ENCODE results near the gene TRIM46.
"Not testable (repeated sequence)": the region's sequence is repeated elsewhere in the genome, so short reads cannot be mapped to it uniquely, and the experiment has no call there.

The TRIM46 gene

DNA sequence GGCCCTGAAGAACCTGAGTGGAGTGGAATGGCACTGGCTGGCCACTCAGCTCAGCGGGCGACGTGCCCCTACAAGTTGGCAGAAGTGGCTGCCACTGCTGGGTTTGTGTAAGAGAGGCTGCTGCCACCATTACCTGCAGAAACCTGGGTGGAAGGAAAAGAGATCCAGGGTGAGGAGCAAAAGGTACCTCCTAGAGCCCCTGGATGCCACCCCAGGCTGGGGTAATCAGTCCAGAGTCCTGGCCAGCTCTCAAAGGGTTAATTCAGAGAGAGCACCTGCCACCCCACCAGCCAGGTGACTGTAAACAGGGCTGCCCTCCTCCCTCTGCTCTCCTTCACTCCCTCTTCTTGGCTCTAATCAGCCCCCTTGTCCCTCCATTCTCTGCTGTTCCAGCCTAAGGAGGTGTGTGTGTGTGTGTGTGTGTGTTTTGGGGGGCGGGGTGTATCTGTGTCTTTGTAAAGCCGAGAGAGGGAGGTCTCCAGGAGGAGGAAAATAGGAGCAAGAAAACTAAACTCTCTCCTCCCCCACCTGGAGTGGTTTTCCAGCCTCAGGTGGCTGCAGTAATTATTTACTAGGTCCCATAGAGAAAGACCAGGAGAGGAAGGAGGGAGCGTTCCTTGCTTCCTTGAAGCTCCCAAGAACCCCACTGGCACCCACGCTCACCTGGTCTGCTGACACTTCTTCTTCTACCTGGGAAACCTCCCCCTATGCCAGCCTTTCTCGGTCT is 12.6 kb downstream of the TRIM46 start:
- no peak for DNase-seq (ENCODE audit: low read depth in 2 of 2, low spot score in 1 of 2)

DNA sequence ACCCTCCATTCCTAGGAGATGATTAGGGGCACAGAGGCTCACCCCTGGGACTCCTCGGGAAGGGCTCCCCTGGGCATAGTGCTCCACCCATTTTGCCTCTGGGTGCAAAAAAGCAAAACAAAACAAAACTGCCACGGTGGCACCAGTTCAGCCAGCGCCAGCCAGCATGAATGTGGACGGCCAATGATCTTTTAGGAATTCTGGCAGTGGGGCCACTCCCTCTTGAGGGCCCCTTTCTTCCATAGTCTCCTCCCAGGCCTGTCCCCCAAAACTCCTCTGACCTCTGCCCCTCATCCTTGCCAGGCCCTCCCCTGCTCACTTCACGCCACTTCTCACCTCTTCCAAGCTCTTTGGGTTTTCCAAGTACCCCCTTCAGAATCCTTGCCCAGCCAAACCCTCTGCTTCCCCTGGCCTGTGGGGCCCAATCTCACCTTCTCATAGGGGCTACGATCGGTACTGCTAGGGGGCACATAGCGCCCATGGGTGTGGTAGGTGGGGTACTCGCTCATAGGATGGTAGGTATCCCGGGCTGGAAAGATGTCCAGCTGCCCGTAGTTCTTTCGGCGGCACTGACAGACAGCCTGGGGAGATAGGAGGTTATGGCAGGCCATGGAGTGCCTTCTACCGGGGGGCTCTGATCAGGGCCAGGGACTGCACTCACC is 13.3 kb downstream of the TRIM46 start:
- no peak for DNase-seq (ENCODE audit: low read depth in 2 of 2, low spot score in 1 of 2)

DNA sequence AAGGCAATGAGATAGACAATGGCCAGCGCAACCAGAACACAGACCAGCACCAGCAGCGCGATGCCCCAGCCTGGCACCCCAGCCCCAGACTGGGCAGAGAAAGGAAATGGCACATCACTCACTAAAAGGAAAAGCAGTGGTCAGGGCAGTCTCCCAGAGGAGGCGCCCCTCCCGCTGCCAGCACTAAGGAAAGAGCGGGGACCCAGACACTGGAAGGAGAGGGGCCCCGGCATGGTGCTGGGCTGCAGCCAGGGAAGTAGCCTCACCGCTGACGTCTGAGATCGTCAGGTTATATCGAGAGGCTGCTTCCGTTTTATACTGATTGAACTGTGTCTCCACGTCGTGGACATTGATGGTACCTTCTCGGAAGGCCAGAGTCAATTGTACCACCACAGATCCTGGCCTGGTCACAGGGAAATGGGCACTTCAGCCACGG is 13.8 kb downstream of the TRIM46 start:
- no peak for DNase-seq (ENCODE audit: low read depth in 2 of 2, low spot score in 1 of 2)

DNA sequence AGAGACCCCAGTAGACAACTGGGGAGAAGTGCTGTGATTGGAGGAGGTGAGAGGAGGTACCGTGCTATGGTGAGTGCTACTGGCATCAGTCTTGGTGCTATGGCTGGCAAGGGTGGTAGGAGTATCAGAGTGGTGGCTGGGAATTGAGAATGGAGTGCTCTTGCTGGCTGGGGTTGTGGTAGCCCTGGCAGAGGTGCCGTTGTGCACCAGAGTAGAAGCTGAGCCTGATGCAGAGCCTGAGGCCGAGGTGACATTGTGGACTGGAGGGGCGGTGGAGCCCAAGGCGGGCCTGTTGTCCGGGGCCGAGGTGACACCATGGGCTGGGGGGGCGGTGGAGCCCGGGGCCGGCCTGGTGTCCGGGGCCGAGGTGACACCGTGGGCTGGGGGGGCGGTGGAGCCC is 14.6 kb downstream of the TRIM46 start:
- no peak for DNase-seq (ENCODE audit: low read depth in 2 of 2, low spot score in 1 of 2)

DNA sequence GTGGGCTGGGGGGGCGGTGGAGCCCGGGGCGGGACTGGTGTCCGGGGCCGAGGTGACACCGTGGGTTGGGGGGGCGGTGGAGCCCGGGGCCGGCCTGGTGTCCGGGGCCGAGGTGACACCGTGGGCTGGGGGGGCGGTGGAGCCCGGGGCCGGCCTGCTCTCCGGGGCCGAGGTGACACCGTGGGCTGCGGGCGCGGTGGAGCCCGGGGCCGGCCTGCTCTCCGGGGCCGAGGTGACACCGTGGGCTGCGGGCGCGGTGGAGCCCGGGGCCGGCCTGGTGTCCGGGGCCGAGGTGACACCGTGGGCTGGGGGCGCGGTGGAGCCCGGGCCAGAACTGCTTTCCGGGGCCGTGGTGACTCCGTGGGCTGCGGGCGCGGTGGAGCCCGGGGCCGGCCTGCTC is 16.3 kb downstream of the TRIM46 start:
- DNase-seq (ENCODE audit: low read depth in 2 of 2, low spot score in 1 of 2): not testable (repeated sequence)

DNA sequence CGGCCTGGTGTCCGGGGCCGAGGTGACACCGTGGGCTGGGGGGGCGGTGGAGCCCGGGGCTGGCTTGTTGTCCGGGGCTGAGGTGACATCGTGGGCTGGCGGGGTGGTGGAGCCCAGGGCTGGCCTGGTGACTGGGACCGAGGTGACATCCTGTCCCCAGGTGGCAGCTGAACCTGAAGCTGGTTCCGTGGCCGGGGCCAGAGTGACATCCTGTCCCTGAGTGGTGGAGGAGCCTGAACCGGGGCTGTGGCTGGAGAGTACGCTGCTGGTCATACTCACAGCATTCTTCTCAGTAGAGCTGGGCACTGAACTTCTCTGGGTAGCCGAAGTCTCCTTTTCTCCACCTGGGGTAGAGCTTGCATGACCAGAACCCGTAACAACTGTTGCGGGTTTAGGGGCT is 18.3 kb downstream of the TRIM46 start:
- no peak for DNase-seq (ENCODE audit: low read depth in 2 of 2, low spot score in 1 of 2)

DNA sequence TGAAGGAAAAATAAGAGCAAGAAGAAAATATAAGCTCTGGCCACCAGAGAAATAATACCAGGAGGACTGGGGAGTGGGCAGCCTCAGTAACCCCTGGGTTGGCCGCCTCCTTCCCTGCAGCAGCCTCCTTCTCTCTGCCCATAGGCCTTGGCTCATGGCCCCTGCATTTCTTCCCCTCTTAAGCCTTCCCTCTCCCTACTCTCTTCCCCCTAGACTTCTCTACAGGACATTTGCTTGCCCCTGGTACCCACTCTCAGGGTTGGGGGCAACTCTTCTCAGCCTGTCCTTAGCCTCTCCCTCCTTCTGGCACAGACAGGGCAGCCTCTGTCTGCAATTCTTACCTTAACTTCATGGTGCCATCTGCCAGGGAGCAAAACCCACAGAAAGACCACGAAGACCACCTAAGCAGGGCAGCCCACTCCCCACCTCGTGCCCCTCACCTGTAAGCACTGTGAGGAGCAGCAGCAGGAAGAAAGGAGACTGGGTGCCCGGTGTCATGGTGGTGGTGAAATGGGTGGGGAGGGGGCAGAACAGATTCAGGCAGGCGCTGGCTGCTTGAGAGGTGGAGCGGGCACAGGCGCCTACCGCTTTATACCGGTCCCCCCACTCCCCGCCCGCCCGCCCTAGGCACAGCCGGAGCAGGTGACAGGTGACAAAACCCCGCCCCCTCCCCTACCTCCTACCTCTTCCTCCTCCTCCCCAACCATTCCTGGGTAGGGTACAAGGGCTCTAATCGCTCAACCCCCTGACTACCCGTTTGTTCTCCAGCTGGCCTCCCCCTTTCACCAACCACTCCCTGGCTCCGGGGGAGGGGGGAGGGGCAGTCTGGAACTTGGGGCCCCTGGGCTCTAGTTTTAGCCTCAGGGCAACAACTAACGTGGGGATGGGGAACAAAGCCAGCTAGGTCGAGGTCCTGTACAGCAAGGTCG is 19.0 kb downstream of the TRIM46 start:
- DNase-seq (ENCODE audit: low read depth in 2 of 2, low spot score in 1 of 2): no peak

DNA sequence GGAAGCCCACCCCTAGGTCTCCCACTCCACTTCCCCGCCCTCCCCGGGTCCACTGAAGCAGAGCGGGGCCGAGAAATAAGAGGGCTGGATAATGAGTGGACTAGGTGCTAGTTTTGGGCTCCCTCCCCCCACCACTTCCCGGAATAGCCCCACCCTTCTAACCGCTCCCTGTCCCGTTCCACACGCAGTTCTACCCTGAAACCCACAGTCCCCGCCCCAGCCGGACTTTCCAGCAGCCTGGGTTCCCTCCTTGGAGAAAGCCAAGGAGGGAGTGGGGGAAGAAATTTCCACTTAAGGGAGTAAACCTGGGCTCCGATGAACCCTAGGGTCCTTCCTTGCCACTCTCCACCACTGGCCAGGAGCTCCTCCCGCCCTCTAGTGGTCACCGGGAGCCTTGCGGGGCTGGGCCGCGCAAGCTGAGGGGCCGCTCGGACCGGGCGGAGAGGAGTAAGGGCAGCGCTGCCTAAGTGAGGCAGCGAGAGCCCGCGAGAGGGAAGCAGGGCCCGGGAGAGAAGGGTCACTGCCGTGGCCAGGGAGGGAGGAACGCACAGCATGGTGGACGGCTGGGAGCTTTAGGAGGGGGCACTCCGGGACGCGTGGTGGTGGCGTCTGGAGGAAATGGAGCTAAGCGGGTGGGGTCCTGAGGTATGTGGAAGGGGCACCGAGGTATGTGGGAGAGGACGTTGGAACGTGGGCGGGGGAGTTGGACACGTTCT is 19.8 kb downstream of the TRIM46 start:
- no peak for DNase-seq (ENCODE audit: low read depth in 2 of 2, low spot score in 1 of 2)

DNA sequence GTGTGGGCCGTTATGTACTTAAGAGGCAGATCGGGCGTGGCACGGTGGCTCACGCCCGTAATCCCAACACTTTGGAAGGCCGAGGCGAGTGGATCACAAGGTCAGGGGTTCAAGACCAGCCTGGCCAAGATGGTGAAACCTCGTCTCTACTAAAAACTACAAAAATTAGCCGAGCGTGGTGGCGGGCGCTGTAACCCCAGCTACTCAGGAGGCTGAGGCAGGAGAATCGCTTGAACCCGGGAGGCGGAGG is 20.3 kb downstream of the TRIM46 start:
- not testable (repeated sequence) for DNase-seq (ENCODE audit: low read depth in 2 of 2, low spot score in 1 of 2)

DNA sequence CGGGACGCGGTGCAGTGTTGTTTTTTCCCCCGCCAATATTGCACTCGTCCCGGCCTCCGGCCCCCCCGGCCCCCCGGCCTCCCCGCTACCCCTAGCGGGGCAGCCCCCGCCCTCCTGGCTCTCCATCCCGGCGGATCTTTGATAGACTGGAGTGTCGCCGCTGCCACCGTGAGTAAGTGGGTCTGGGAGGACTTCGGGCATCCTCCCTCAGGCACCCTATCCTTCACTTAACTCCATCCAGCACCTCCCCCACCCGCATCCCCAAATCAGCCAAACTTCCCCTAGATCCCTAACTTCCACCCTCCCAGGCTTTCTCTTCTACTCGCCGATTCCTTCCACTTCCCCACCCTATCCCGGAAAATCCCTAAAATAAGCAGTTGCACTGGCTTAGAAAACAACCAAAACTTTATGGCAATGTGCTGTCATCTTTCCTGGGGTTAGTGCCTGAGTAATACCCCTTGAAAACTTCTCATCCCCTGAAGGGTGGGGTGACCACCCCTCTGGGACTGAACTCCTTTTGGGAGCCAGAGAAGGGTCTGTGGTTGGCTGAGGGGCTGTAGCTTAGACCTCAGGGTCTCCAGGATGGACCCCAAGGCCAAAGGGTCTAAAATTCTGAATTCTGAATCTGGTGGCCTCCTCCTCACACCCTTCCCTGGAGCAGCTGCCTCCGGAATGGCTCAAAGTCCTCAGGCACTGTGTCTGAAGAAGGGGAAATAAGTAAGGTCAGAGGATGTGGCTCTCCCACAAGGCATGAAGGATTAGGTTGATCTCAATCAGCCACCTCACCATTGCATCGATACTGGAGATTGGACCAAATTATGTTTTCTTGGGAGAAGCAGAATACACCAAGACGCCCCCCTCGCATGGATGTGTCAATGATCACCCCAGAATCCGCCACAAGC is 21.8 kb downstream of the TRIM46 start:
- no peak for DNase-seq (ENCODE audit: low read depth in 2 of 2, low spot score in 1 of 2)

DNA sequence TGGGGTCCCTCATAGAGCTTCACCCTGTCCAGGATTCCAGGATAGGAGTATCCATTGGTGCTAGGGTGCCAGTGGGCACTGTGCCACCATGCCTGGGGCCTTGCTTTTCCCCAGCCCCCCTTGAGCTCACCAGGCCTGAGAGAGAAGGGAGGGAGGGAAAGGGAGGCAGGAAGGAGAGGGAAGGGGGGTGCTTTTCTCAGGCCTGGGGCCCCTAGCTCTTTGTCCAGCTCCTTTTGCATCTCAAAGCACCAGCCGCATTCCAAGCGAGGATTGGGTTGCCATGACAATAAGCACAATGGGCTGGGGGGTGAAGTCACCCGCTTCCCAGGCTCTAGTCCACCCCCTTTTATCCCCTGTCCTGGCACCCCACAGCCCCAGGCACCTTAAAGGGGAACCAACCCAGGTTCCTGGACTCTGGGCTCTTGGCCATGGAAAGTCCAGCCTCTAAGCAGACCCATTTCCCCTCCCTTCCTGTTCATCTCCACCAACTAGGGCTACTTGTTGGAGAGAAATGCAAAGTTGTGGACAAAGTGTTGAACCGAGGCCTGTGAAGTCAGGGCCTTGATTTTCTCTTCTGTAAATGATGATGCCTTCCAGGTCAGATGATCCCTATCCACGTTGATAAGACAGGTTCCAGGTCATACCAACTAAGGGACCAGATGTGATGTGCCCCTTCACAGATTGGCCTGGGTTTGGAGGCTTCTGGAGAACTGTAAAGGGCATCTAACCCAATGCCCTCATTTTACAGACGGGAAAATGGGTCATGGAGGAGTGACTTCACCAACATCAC is 22.6 kb downstream of the TRIM46 start:
- no peak for DNase-seq (ENCODE audit: low read depth in 2 of 2, low spot score in 1 of 2)

DNA sequence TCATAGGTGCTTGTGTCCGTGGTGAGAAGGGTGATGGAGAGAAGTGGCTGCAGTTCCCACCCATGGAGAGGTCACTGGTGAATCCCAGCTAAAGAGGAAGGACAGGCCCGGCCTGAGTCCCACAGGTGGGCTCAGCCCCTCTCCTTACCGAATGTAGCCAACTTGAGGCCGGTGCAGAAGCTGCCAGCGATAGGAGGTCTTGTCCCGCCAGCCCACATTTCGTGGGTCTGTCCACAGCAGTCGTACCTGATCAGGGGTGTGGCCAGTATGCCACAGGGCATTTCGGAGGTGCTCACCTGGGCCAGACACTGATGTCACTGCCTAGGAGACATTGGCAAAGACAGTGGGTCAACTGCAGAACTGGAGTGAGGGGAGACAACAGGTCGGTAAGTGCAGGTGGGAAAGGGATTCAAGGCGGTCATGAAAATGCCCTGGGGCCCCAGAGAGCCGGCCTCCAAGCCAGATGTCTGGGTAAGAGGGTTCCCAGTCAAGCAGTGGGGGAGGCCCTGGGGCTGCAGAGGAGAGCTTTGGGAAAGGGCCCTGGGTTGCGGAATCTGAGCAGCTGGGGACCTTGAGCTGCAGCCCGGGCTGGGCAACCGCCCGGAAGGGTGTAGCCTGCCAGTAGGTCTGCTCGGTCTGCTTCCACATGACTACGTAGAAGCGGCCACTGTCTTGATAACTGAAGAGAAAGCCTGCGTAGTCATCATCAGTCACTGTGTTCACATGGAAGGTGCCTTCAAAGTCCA is 23.4 kb downstream of the TRIM46 start:
- no peak for DNase-seq (ENCODE audit: low read depth in 2 of 2, low spot score in 1 of 2)

DNA sequence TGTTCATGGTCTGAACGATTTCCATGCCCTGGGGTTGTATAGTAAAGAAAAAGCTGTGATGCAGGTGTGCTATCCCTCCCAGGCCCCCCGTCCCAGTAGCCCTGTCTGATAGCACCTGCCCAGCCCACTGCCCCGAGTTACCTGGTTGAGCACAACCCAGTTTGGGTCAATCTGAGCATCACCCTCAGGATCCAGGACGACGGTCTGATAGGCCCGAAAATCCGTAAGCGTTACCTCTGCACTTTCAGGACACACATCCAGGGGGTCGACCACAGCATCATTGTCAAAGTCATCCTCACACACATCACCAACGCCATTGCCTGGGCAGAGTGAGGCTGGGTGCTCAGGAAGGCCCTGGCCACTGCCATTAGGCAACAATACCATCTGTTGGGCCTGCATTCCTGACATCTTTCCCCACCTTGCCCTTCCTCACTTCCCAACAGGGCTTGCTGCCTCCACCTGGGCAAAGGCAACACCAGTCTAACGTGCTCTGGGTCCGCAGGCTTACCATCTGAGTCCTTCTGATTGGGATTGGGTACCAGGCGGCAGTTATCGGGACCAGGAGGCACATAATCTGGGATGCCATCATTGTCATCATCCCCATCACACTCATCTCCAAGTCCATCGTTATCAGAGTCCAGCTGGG is 24.4 kb downstream of the TRIM46 start:
- DNase-seq (ENCODE audit: low read depth in 2 of 2, low spot score in 1 of 2): no peak

DNA sequence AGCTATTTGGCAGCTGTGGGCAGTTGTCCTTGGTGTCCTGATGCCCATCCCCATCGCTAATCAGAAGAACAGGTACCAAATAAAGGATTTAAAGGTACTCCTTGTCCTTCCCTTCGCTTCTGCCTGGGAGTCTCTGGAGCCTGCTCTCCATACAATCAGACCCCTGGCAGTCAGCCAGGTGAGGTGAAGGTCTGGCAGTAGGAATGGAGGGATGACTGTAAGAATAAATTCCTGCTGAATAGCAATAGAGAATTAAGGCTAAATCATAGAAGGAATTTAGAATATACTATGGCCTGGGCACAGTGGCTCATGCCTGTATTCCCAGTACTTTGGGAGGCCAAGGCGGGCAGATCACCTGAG is 24.9 kb downstream of the TRIM46 start:
- DNase-seq (ENCODE audit: low read depth in 2 of 2, low spot score in 1 of 2): no peak

DNA sequence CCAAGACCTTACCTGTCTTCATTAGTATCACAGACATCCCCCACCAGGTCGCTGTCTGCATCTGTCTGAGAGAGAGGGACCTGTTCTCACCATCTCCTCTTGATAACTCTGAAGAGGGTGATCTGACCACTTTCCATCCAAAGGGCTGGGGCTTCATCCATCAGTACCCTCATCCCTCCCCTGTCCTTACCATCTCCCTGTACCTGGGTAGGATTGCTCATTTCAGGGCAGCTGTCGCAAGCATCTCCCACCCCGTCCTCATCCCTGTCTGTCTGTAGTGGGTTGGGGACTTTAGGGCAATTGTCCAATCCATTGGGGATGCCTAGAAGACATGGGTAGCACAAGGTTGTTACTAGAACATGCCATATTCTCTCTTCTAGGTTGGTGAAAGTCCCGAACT is 26.1 kb downstream of the TRIM46 start:
- no peak for DNase-seq (ENCODE audit: low read depth in 2 of 2, low spot score in 1 of 2)

DNA sequence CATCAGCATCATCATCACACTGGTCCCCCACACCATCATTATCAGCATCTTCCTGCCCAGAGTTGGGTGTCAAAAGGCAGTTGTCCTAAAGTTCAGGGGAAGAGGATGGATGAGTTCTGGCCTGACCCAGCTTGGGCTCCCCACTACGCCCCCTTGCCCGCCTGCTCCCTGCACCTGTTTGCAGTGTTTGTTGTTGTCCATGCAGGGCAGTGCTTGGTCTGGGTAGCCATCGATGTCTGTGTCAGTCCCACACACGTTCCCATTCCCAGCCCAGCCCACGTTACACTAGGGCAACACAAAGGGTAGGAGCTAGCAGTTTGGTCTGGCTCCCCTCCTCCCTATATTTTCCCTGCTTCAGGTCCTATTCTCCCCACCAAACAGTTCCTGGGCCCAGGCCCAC is 27.3 kb downstream of the TRIM46 start:
- DNase-seq (ENCODE audit: low read depth in 2 of 2, low spot score in 1 of 2): no peak

DNA sequence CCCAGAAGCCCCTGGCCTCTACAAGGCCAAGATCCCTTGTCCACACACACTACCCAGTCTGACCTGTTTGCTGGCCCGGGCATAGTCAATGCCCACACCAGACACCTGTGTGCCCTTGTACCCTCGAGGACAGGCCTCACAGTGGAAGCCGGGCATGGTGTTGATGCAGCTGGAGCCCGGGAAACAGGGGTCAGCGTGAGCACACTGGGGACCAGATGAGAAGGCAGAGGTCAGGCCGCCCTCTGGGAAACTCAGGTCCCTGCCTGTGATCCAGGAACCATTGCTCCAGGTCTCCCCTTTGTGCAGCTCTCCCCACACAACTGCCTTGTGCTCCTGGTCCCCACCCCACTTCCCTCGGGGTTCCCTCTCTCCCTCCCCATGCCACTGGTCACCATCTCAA is 28.5 kb downstream of the TRIM46 start:
- DNase-seq (ENCODE audit: low read depth in 2 of 2, low spot score in 1 of 2): no peak

DNA sequence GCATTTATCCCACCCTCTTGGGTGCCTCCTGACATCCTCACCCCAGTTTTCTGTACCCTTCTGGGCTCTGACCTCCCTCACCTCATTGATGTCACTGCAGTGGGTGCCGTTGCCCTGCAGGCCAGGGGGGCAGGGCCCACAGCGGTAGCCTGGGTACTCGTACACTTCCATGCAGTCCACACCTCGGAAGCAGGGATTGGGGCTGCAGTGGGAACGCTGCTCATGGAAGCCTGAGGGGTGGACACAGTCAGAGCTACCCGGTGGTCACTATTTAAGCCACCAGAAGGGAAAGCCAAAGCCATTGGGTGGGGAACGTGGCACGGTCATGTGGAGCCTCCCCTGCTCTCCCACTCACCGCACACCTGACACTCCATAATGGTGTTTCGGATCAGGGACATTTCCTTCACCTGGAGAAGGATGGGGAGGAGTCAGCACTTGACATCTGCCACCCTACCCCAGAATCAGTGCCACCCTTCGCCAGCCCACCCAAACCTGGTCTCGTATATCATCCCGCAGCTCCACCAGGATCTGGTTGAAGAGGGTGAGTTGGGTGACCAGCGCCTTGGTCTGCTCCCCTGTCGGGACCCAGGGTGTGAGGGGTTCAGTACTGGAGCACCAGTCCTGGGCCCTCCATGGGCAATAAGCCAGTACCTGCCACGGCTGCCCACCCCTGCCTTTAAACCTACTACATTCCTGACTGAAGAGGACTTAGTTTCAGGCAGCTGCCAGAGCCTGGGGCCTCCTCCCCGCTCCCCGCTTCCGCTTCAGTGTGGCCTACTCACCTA is 29.3 kb downstream of the TRIM46 start:
- DNase-seq (ENCODE audit: low read depth in 2 of 2, low spot score in 1 of 2): no peak

Data from stimulated activated CD8-positive, alpha-beta memory T cell treated with anti-CD3 and anti-CD28 coated beads, Interleukin-4, amount 100 ng/mL, for 4 hours (primary cell).